ENCODE measurements around the gene LRMDA.

- TF ChIP-seq CTCF (IDR thresholded peaks at IDR 0.05) (no peak), POLR2A (IDR thresholded peaks at IDR 0.05) (no peak)
These were observed 853.6 kb downstream of the LRMDA start for GRCh38 chr10:76285012-76285411.

Measured in sigmoid colon (tissue), 3 donors.